Neural progenitor cell (in vitro differentiated cells): Measurements from ENCODE around the gene TAF8. TPM values are rescaled to one million over a fixed set of nuclear protein-coding genes. Genes with fewer than 3 reads are reported as not detected.
A peak's percentile ranks its signal among the peaks of the same experiment; 100 is the strongest.

Experiments
- DNase-seq: peaks from one replicate; pipeline ENCODE4 v3.0.0-alpha.2; 2016; ENCODE audit warnings: low spot score
- H2AFZ ChIP-seq: fragments of 200-600 bp; sonication (generic); replicated peaks from 2 replicates; pipeline ENCODE4 v1.6.1; 2016; ENCODE audit warnings: antibody characterized with exemption
- H3F3A ChIP-seq: fragments of 200-600 bp; sonication (generic); 2 replicates; pipeline ENCODE4 v1.6.1; 2016; ENCODE audit warnings: antibody characterized with exemption, low read depth
- H3K27ac ChIP-seq: fragments of 200-600 bp; sonication (generic); 2 replicates; pipeline ENCODE4 v1.5.1; 2016; ENCODE audit warnings: mild to moderate bottlenecking
- H3K27me3 ChIP-seq: fragments of 200-600 bp; sonication (generic); 2 replicates; pipeline ENCODE4 v1.6.1; 2016; ENCODE audit warnings: mild to moderate bottlenecking, moderate library complexity
- H3K36me3 ChIP-seq: fragments of 200-600 bp; sonication (generic); 2 replicates; pipeline ENCODE4 v1.5.1; 2016
- H3K4me1 ChIP-seq: fragments of 200-600 bp; sonication (generic); 2 replicates; pipeline ENCODE4 v1.6.1; 2016; ENCODE audit warnings: mixed run types
- H3K4me2 ChIP-seq: fragments of 200-600 bp; sonication (generic); 2 replicates; pipeline ENCODE4 v1.6.1; 2016
- H3K4me3 ChIP-seq: fragments of 200-600 bp; sonication (generic); 2 replicates; pipeline ENCODE4 v1.5.1; 2016
- H3K79me2 ChIP-seq: fragments of 200-600 bp; sonication (generic); 2 replicates; pipeline ENCODE4 v1.6.1; 2016; ENCODE audit warnings: low read depth
- H3K9ac ChIP-seq: fragments of 200-600 bp; sonication (generic); 2 replicates; pipeline ENCODE4 v1.6.1; 2016
- H3K9me3 ChIP-seq: fragments of 200-600 bp; sonication (generic); 2 replicates; pipeline ENCODE4 v1.5.1; 2016; ENCODE audit warnings: low read depth
- H4K20me1 ChIP-seq: fragments of 200-600 bp; sonication (generic); 2 replicates; pipeline ENCODE4 v1.6.1; 2016; ENCODE audit warnings: low read depth
- H3K27ac Mint-ChIP-seq: 3 replicates; pipeline ENCODE4 v1.8.0; 2021; ENCODE audit warnings: mixed read lengths
- H3K27me3 Mint-ChIP-seq: 2 replicates; pipeline ENCODE4 v1.8.0; 2022; ENCODE audit warnings: low read depth, mild to moderate bottlenecking, inconsistent platforms, moderate library complexity, mixed read lengths; ENCODE audit not compliant: insufficient read depth
- H3K36me3 Mint-ChIP-seq: 3 replicates; pipeline ENCODE4 v1.8.0; 2021; ENCODE audit warnings: mixed read lengths
- H3K4me1 Mint-ChIP-seq: 3 replicates; pipeline ENCODE4 v1.8.0; 2021; ENCODE audit warnings: mixed read lengths
- H3K4me3 Mint-ChIP-seq: 3 replicates; pipeline ENCODE4 v1.8.0; 2021; ENCODE audit warnings: mild to moderate bottlenecking, moderate library complexity, mixed read lengths
- H3K9me3 Mint-ChIP-seq: 3 replicates; pipeline ENCODE4 v1.8.0; 2020; ENCODE audit warnings: mixed read lengths
- EZH2 ChIP-seq: fragments of 200-600 bp; sonication (generic); IDR thresholded peaks from 2 replicates; pipeline ENCODE4 v1.6.1; 2017; ENCODE audit warnings: antibody characterized with exemption, mild to moderate bottlenecking, moderate library complexity
- EZH2phosphoT487 ChIP-seq: fragments of 200-600 bp; sonication (generic); IDR thresholded peaks from 2 replicates; pipeline ENCODE4 v1.6.1; 2017; ENCODE audit warnings: antibody characterized with exemption
- total RNA-seq: library from RNA; depleted of rRNA; stranded (reverse); fragments of >200 nt; gene quantifications from 2 replicates; pipeline ENCODE4 v1.2.3, GENCODE V29; 2015; ENCODE audit warnings: low replicate concordance
- TF ChIP-seq, protein P1 (sequence below): fragments of 200-600 bp; sonication (generic); IDR thresholded peaks from 2 replicates; pipeline ENCODE4 v1.5.1; 2017; ENCODE audit warnings: antibody characterized with exemption, mild to moderate bottlenecking

TAF8 gene
- total RNA-seq, 1 donor from 2014 or later = 38.0 TPM

DNA sequence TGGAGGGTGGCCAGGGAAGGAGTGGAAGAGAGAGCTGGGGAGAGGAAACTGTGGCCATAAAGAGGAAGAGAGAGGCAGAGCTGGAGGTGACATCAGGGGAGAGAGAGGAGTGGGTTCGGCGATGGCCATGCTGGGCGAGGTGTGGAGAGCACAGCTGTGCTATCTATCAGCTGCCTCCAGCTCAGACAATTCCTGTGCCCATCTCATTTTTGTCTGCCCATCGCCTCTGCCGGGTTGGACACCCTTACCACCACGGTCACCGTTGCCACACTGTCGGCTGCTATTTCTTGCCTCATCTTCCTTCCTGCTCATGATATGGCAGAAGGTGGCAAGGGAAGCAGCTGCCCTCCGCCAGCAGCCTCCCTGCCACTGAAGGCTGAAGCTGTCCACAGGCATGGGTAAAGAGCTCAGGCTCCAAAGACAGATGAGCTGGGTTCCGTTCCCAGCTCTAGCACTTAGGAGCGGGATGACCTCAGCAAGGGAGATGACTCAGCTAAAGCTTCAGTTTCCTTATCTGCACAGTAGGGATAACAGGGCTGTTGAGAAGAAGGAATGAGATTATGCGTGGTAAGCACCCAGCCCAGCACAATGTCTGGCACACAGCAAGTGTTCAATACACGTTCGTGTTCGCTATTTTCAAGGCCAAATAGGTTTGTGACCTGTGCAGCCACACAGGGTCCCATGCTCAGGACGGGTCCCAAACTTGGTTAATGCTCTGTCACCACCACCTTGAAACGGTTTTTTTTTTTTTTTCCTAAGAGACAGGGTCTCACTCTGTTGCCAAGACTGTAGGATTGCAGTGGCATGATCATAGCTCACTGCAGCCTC, 21.9 kb upstream of the TAF8 start:
- no peak overlapping the region for H3K27ac Mint-ChIP-seq
- no peak overlapping the region for H3K4me2 ChIP-seq

DNA sequence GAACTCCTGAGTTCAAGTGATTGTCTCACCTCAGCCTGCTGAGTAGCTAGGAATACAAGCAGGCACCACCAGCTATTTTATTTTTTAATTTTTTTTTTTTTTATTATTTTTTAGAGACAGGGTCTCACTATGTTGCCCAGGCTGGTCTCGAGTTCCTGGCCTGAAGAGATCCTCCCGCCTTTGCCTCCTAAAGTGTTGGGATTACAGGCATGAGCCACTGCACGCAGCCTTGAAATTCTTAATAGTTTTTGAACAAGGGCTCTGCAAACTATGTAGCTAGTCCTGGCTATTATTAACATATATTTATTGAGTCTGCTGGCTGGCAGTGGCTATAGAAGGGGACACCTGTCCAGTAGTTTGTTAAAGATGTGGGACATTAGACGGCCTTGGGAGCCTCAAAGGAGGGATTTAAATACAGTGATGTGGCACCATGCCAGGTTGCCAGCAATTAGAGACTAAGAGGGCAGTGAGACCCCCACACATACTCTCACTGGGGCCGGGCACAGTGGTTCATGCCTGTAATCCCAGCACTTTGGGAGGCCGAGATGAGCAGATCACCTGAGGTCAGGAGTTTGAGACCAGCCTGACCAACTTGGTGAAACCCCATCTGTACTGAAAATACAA, 21.1 kb upstream of the TAF8 start:
- Histone ChIP-seq H3K4me3 (no peak overlapping the region), H3K9ac (no peak overlapping the region), H2AFZ (no peak overlapping the region), H3K27me3 (no peaks in the 10 kb centered on the region), H3K36me3 (no peaks in the 10 kb centered on the region), H3K27ac (no peak overlapping the region), H3K79me2 (no peaks in the 10 kb centered on the region), H3K4me2 (no peak overlapping the region), H3K9me3 (no peaks in the 10 kb centered on the region), H3K4me1 (peaks cover 9% of the 10 kb centered on the region), H3F3A (no peaks in the 10 kb centered on the region), H4K20me1 (no peaks in the 10 kb centered on the region)
- H3K36me3 Mint-ChIP-seq = no peaks in the 10 kb centered on the region
- no peak overlapping the region for H3K27ac Mint-ChIP-seq
- no peak for DNase-seq
- no peaks in the 10 kb centered on the region for H3K9me3 Mint-ChIP-seq
- H3K4me1 Mint-ChIP-seq = peaks cover 8% of the 10 kb centered on the region
- peaks cover 3% of the 10 kb centered on the region for H3K27me3 Mint-ChIP-seq
- no peak for TF ChIP-seq EZH2phosphoT487
- no peak overlapping the region for H3K4me3 Mint-ChIP-seq

More for the DNA sequence above, 21.9 kb upstream of the TAF8 start:
- Histone ChIP-seq H3K36me3 (no peaks in the 10 kb centered on the region), H3K9ac (no peak overlapping the region), H3K4me1 (peaks cover 9% of the 10 kb centered on the region), H3K27me3 (no peaks in the 10 kb centered on the region), H4K20me1 (no peaks in the 10 kb centered on the region), H3K79me2 (no peaks in the 10 kb centered on the region), H3K27ac (no peak overlapping the region), H3K4me3 (no peak overlapping the region), H3F3A (no peaks in the 10 kb centered on the region), H2AFZ (no peak overlapping the region), H3K9me3 (no peaks in the 10 kb centered on the region)
- Mint-ChIP-seq H3K4me3 (peak overlapping the region; percentile 38), H3K9me3 (no peaks in the 10 kb centered on the region), H3K27me3 (peaks cover 3% of the 10 kb centered on the region), H3K4me1 (peaks cover 8% of the 10 kb centered on the region), H3K36me3 (no peaks in the 10 kb centered on the region)
- TF ChIP-seq, protein P1, sequence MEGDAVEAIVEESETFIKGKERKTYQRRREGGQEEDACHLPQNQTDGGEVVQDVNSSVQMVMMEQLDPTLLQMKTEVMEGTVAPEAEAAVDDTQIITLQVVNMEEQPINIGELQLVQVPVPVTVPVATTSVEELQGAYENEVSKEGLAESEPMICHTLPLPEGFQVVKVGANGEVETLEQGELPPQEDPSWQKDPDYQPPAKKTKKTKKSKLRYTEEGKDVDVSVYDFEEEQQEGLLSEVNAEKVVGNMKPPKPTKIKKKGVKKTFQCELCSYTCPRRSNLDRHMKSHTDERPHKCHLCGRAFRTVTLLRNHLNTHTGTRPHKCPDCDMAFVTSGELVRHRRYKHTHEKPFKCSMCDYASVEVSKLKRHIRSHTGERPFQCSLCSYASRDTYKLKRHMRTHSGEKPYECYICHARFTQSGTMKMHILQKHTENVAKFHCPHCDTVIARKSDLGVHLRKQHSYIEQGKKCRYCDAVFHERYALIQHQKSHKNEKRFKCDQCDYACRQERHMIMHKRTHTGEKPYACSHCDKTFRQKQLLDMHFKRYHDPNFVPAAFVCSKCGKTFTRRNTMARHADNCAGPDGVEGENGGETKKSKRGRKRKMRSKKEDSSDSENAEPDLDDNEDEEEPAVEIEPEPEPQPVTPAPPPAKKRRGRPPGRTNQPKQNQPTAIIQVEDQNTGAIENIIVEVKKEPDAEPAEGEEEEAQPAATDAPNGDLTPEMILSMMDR = no peak
- no peak for TF ChIP-seq EZH2
- no peak for TF ChIP-seq EZH2phosphoT487
- no peak for DNase-seq

- Histone ChIP-seq H3F3A (no peaks in the 10 kb centered on the region), H3K9ac (no peak overlapping the region), H3K4me2 (no peak overlapping the region), H4K20me1 (no peaks in the 10 kb centered on the region), H3K9me3 (no peaks in the 10 kb centered on the region), H3K4me1 (peaks cover 9% of the 10 kb centered on the region), H3K27ac (no peak overlapping the region), H2AFZ (no peak overlapping the region), H3K79me2 (no peaks in the 10 kb centered on the region), H3K27me3 (no peaks in the 10 kb centered on the region), H3K4me3 (no peak overlapping the region), H3K36me3 (no peaks in the 10 kb centered on the region)
- no peak for TF ChIP-seq EZH2
- TF ChIP-seq EZH2phosphoT487 = no peak
- TF ChIP-seq, protein P1 = no peak
- Mint-ChIP-seq H3K27ac (no peak overlapping the region), H3K36me3 (no peaks in the 10 kb centered on the region), H3K9me3 (no peaks in the 10 kb centered on the region), H3K27me3 (peaks cover 3% of the 10 kb centered on the region), H3K4me1 (peaks cover 8% of the 10 kb centered on the region), H3K4me3 (no peak overlapping the region)
- no peak for DNase-seq
Measured at GRCh38 chr6:42029881-42030280, 20.4 kb upstream of the TAF8 start.
